Activated naive CD4-positive, alpha-beta T cell treated with anti-CD3 and anti-CD28 coated beads, Interleukin-2, amount 50 U/mL, for 16 hours (primary cell): ENCODE results near the gene TREX2.

ENCODE experiments used
- DNase-seq: peaks from one replicate; pipeline ENCODE4 v3.0.0-alpha.2; 2020

The TREX2 gene

DNA sequence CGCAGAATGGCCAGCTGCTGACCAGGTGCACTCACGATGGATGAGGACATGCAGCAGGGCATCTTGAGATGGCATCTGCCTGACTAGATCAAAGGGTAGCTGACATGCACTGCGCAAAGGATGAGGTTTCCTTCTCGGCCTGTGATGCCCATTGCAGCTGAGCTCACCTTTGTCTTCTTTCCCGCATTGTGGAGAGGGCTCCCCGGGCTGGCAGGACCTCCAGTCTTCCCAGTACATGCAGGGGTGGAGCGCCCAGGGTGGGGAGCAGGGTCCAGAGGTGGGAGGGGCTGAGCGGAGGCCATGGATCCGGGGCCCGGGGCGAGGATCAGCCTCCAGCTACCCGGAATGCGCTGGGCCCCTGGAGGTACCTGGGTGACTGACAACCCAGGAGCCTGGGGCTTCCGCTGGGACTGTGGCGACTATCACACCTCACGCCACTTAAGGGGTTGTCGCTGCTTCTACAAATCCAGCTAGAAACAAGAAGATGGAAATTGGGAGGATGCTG is 12.0 kb downstream of the TREX2 start:
- DNase-seq: no peak

DNA sequence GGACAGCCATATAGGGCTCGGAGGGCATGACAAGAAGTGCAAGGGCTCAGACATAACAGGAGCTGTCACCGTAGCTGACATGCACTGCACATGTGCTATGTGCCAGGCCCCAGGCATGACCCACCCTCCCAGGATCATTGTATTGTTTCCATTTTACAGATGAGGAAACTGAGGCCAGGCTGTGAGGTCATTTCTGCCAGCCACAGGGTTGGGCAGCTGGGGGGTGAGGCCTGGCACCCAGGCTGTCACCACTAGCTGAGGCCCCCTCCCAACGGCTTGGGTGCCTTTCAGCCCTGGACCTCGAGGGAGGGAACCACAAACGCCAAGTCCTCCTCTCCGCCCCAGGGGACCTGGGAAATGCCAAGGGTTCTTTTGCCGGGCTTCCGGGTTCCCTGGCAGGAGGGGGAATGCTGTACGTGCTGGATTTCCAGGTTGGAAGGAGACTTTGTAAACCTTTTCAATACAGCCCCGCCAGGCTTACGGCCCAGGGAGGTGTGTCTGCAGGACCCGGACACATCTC is 12.6 kb downstream of the TREX2 start:
- DNase-seq: no peak

DNA sequence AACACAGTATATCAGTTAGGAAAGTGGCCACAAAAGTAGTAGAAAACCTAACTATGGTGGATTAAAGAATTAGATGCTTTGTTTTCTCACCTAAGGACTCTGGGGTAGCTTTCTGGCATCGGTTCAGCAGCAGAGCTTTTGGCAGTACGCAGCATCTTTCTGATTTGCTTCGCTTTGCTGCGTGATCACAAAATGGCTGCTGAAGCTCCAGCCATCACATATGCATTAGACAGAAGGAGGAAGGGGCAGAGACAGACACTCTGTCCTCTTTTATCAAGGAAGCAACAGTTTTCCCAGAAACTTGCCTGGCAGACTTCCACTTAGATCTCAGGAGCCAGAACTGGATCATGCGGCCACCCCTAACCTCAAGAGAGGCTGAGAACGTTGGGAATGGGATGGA is 15.1 kb downstream of the TREX2 start:
- no peak for DNase-seq

DNA sequence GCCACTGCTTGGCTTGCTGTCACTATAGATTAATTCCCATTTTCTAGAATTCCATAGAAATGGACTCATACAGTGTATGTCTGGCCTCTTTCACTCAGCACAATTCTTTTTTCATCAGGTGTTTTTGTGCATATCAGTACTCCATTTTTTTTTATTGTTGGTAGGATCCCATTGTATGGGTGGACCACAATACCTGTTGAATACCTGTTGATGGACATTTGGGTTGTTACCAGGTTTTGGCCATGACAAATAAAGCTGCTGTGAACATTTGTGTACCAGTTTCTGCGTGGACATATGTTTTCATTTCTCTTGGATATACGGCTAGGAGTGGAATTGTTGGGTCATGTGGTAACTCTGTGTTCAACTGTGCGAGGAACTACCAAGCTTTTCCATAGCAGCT is 19.7 kb downstream of the TREX2 start:
- DNase-seq: no peak

DNA sequence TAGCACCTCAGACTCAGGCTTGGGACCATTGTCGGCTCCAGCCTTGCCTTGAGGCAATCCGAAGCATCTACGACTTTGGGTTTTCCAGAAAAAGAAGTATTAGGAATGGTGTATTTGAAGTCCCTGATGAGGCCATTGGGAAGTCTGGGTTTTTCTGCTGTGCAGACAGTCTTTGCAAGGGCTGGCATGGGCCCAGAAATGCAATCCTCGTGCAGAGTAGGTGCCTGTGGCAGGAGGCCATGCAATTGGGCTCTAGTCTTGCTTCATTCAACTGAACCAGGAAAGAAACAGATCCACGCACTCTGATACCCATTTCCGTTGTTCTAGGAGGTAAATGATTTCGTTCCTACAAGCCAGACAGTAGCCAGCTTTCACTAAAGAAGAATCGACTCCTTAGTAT is 22.2 kb downstream of the TREX2 start:
- DNase-seq: no peak

DNA sequence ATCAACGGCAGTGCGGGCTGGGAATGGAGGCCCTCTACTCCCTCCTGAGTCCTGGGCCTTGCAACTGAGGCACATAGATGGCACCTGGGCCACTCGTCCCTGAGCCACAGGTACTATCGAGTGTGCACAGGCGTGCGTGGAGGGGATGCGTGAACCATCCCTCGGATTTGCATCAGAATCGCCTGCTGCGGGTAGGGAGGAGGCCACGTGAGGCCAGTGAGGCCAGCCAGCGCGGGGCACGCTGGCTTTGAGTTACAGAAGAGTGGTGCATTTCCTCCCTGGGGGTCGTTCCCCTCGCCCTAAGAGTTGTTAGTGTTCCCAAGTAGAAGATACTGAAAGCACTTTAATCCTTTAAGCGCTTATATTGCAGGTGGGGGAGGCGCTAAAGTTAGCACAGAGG is 24.0 kb downstream of the TREX2 start:
- no peak for DNase-seq

DNA sequence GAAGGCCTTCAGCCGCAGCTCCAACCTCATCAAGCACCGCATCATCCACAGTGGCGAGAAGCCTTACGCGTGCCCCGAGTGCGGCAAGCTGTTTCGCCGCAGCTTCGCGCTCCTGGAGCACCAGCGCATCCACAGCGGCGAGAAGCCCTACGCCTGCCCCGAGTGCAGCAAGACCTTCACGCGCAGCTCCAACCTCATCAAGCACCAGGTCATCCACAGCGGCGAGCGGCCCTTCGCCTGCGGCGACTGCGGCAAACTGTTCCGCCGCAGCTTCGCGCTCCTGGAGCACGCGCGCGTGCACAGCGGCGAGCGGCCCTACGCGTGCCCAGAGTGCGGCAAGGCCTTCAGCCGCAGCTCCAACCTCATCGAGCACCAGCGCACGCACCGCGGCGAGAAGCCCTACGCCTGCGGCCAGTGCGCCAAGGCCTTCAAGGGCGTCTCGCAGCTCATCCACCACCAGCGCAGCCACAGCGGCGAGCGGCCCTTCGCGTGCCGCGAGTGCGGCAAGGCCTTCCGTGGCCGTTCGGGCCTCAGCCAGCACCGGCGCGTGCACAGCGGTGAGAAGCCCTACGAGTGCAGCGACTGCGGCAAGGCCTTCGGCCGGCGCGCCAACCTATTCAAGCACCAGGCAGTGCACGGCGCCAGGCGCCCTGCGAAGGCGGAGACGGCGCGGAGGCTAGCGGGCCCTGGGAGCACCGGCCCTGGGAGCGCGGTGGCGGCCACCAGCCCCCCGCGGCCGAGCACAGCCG is 24.8 kb downstream of the TREX2 start:
- DNase-seq: no peak

DNA sequence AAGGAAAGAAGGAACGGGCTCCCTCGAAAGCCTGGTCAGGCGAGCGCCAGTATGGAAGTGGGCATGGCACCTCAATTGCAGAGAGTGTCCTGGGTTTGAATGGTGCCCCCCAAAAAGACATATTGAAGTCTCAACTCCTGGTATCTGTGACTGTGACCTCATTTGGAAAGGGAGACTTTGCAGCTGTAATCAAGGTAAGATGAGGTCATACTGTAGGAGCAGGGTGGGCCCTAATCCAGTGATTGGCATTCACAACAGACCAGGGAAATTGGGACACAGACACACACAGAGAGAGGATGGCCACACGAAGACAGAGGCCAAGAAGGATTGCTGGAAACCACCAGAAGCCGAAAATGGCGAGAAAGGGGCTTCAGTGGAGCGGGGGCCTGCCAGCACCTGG is 28.2 kb downstream of the TREX2 start:
- no peak for DNase-seq

DNA sequence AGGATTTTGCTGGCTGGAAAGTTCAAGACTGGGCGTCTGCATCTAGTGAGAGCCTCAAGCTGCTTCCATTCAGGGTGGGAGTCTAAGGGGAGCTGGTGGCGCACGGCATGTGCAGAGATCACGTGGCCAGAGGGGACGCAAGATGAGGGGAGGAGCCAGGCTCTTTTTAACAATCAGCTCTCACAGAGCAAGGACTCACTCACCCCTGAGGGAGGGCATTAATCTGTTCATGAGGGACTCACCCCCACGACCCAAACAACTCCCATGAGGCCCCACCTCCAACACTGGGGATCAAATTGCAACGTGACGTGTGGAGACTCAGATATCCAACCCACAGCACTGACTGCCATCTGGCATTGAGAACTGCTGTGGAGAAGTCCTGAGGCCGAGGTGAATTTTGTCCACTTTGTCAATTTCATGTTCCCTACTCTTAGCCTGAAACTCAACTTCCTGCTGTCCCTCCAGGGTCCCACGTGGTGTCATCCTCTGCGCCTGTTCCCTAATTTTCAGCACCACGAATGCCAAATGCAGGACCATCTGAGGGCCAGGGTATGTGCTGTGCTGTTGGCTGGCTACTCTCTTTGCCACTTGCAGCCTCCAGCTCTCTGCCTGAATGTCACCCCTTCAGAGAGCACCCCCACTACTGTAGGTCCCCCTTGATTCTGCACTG is 28.9 kb downstream of the TREX2 start:
- DNase-seq: no peak

DNA sequence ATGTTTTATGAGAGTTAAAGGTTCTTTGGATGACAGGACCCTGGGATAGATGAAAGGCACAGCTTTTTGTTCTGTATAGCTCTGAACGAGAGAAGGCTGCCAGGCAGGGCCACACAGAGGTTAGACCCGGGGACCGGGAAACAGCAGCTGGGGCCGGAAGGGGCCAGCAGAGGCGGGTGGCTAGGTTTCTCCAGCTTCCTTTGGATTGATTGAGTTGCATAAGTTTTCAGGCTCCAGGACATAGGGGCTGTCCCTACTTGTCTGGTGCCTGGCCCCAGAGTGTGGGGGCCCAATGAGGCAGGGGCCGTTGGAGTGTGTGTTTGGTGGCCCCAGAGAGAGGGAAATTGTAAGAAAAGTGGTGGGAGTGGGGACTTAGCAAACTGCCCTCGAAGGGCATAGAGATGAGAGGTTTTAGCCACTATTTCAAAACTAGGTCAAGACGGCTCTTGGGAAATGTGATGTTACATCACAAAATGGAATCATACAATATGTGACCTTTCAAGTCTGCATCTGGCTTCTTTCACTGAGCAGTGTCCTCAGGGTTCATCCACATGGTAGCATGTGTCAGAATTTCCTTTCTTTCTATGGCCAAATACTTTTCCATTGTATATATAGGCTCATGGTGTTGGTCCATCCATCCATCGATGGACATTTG is 30.9 kb downstream of the TREX2 start:
- DNase-seq: no peak

DNA sequence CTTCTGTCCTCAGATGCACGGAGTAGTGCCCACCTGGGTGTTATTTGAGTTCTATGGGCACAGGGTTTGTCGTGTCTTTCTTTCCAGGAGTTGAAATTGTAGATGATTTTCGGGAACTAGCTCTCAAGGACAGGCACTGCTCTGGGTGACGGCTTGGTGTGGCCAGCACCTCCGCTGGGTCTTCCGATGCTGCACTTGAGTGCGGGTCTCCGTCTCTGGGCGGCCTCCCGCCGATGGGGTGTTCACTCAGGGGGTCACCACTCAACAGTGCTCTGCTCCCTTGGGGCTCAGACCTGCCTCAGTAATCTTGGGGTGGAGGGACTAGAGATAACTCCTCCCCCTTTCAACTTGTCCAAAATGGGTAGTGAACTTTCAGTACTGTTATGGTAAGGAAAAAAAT is 32.1 kb downstream of the TREX2 start:
- no peak for DNase-seq

DNA sequence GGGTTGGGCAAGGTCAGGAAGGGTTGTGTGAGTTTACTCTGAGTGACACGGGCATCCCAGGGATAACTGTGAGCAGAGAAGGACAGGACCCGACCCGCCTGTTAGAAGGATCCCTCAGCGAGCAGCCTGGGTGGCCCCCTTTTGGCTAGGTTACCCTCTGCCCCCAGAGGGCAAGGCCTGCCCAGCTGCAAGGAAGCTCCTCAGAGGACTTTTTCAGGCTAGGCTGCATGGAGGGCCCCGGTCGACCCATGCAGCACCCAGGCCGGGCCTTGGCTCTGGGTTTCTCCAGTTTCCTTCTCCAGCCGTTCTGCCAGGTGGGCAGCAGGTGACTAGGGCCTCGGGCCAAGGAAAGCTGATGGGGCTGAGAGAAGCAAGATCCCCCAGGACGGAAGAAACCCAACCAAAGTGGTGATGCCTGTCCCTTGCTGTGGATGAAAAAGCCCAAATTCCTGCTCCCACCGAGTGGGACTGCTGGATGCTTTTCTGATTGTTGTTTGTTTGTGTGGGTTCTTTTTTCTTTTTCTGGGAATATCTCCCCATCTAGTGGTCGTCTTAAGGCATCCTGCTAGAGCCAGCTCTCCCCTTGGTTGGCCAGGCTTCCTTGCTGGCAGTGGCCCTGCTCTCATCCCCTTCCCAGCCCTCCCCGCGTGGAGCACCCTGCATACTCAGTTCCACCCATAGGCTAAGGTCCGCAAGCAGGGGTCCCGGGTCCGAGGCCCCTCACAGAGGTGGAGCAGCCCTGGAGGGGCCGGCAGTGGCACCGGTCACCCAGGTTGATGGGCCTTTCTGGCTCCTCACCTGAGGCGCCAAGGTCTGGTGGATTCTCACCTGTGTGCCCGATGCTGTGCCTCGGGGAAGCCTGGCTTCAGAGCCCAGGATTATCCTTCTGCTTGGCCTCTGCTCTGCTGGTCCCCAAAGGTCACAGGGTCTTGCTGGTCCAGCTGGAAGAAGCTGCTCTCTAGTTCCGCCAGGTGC is 32.8 kb downstream of the TREX2 start:
- DNase-seq: no peak

DNA sequence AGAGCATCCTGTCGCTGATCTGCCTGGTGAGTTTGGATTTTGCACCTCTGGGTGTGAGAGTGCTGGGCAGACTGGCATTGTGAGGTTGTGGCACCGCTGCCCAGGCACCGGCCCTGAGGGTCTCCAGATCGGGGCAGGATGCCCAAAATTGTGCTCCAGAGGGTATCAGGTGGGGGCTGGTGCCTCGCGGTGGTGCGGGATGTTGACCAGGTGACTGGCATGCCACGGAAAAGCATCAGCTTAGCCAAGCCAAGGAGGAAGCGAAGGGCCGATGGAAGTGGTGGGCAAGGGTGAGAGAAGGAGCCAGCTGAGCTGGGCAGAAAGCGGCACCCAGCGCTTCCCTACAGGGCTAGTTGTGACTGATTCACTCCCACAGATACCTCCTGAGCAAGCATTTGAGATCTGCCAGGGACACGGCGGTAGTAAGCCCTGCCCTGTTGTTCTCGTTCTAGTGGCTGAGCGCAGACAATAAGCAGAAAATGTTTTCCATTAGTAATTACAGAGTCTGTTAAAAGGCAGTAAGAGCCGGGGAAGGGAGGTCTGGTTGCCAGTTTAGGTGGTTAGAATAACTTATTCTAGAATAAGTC is 33.8 kb downstream of the TREX2 start:
- no peak for DNase-seq

DNA sequence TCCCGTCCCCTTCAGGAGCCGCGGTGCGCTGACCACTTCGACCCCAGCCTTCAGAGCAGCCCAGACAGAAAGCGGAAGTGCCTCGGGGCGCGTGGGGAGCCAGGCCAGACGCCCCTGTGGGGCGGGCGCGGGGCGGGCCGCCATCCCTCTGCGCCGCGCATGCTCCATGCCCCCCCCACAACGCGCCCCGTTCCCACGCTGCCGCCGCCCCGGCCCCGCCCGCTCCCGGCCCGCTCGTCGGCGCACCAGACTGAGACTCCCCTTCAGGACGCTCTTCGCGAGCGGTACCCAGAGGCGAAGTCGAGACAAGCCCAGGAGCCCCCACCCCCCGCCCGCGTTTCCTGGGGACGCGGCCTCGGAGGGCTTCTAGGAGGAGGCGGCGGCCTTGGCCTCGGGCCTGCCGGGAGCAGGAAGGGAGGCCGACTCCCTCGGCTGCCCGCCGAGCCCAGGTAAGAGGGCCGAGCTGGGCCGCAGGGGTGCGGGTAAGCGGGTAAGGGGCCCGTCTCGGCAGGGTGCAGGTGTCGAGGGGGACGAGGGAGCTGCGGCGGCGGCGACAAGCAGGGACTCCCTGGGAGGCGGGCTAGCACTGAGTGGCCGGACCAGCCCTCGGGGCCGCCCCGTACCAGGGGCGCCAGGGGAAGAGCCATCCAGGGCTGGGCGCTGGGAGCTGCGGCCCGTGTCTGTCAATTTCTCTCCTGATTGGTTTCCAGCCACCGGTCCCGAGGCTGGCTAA is 34.4 kb downstream of the TREX2 start, which contains the start of gene ZFP92:
TSS of gene ZFP92 (plus strand) at position 218 of the 733 bp plus-strand sequence. CDS start 6,851 bp downstream, outside the sequence.
- peak; percentile 60 for DNase-seq

DNA sequence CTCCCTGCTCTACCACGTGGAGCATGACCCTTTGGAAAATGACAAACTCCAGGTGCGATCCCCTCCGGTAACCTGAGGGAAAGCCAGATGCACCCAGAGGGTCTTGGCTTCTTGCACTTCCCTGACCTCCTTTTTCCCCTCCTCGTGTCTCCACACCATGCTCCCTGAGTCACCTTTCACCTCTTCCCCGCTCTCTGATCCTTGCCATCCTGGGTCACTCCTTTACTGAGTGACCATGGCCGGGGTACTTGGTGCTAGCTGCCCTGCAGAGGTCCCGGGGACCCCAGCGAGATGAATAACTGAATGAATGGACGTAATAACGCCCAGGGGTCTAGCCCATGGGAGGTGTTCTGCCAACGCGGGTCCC is 35.0 kb downstream of the TREX2 start:
- DNase-seq: no peak

DNA sequence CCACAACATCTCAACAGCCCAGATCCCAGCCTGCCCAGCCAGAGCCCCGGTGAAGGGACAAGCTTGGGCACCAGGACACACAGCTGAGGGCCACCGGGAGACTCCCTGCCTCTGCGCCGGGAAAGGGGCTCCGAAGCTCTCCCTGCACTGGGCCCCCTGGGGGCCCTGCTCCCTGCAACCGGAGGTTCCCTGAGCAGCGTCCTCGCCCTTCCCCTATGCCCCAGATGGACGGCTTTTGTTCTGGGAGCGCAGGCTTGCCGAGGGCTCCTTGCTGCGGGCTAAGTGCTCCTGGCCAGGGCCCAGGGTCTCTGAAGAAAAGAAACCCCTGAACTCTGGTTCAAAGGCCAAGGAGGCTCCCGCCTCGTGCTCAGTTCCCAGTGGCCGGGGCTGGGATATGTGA is 35.5 kb downstream of the TREX2 start:
- no peak for DNase-seq

DNA sequence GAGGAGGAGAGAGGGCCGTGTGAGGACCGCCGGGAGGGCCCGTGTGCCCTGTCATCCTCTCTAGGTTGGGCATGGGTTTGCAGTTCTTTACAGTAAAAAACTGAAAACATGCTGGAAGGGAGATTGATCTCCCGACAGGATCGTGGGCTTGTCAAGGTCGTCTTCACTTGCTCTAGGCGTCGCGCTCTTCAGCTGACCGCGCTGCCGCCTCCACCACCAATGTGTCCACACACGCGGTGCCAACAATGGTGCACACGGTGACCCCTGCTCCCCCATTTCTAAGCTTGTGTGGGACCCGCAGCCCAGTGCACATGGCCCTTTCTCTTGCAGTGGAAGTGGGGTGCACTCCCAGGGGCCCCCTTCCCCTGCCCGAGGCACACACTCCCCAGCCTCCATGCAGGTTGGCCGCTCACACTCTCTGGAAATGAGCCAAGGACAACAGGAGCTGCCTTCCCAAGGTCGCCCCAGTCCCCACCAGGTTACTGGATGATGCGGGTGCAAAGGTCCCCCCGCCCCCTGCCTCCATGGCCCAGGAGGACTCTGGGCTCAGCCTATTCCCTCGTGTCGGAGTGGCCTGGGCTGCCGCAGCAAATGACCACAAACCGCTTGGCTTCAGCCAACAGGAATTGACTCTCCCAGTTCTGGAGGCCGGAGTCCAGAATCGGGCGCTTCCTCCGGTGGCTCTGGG is 36.3 kb downstream of the TREX2 start:
- no peak for DNase-seq

DNA sequence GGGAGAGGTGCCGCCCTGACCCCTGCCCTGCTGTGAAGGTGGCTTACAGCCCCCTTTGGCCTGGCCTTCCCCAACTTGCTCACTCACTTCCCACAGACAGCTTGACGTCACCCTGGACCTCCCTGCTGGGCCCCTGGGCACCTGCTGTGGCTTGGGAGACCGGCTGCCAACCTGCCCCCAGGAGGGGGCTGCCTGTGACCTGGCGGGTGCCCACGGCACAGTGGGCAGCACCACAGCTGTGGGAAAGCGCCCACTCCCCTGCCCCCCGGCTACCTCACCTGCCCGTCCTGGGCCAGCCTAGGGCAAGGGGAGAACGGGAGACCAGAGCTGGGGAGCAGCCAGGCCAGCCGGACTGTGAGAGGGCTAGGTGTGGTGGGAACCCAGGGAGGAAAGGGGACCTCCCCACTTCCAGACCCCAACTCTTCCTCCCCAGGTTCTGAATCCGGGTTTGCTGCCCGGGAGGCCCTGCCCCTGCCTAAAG is 36.9 kb downstream of the TREX2 start:
- DNase-seq: no peak

DNA sequence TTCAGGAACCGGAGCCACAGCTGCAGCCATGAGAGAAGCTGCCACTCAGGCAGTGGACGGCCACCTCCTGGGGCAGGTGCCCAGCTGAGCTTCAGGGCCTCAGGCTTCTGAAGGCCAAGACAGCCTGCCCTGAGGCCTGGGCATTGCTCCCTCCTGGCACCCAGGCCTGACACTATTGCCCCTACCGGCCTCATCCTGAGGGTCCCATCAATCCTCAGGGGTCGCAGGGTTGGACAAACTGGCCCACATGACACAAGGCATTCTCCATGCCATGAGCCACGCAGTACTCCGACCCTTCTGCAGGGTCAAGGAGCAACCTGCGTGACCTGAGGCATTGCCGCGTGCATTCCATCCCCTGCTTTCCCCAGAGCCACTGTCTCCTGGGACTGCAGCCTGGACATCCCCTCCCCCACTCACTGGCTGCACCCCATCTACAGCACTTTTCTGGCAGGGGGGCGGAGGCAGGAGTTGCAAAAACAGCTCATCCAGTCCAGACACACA is 37.6 kb downstream of the TREX2 start:
- no peak for DNase-seq

DNA sequence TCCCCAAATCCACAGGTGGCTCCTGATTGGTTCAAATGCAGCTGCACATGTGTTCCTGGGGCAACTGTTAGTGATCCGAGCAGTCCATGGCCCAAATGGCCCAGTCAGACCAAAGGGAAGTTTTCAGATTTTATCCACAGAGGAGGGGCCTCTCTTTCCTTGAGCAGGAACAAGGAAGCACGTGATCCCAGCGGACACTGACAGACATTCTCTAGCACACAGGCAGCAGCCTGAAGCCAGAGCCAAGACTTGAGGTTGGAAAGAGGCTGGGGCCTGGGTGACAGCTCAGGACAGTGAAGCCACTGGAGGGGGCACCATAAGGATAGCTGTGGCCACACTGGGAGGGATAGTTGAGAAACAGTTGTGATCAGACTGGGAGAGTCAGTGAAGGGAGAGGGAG is 38.1 kb downstream of the TREX2 start:
- DNase-seq: no peak
